ENCODE results near the gene MRPL21.

DNA sequence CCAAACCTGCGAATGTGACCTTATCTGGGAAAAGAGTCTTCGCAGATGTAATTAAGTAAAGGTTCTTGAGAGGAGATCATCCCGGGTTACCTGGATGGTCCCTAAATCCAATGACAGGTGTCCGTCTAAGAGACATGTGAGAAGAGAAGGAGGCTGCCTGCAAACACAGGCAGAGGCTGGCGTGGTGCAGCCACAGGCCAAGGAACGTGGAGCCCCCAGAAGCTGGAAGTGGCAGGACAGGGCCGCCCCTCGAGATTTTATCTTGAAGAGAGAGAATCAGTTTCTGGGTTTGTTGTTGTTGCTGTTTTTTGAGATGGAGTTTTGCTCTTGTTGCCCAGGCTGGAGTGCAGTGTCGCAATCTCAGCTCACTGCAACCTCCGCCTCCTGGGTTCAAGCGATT lies 43.5 kb upstream of the MRPL21 start:
- TF ChIP-seq, protein P1, sequence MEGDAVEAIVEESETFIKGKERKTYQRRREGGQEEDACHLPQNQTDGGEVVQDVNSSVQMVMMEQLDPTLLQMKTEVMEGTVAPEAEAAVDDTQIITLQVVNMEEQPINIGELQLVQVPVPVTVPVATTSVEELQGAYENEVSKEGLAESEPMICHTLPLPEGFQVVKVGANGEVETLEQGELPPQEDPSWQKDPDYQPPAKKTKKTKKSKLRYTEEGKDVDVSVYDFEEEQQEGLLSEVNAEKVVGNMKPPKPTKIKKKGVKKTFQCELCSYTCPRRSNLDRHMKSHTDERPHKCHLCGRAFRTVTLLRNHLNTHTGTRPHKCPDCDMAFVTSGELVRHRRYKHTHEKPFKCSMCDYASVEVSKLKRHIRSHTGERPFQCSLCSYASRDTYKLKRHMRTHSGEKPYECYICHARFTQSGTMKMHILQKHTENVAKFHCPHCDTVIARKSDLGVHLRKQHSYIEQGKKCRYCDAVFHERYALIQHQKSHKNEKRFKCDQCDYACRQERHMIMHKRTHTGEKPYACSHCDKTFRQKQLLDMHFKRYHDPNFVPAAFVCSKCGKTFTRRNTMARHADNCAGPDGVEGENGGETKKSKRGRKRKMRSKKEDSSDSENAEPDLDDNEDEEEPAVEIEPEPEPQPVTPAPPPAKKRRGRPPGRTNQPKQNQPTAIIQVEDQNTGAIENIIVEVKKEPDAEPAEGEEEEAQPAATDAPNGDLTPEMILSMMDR (IDR thresholded peaks at IDR 0.05): no peak
- TF ChIP-seq POLR2A (IDR thresholded peaks at IDR 0.05) (no peak), POLR2AphosphoS5 (IDR thresholded peaks at IDR 0.05) (no peak)

All from gastroesophageal sphincter (tissue), 3 donors.